Smooth muscle cell (in vitro differentiated cells): Measurements from ENCODE around the gene GAGE12J. TPM values are rescaled to one million over a fixed set of nuclear protein-coding genes. Genes with fewer than 3 reads are reported as not detected.

Source experiments
- DNase-seq: peaks from one replicate; lab custom pipeline; 2025; ENCODE audit not compliant: unreplicated experiment; lab: John Stamatoyannopoulos, UW
- H2AFZ ChIP-seq: fragments of 200-600 bp; sonication (generic); 2 replicates; pipeline ENCODE4 v1.6.0; 2016; ENCODE audit warnings: antibody characterized with exemption, low read depth, mild to moderate bottlenecking
- H3F3A ChIP-seq: fragments of 200-600 bp; sonication (generic); 2 replicates; pipeline ENCODE4 v1.6.0; 2017; ENCODE audit warnings: antibody characterized with exemption, low read depth
- H3K27ac ChIP-seq: fragments of 200-600 bp; sonication (generic); 2 replicates; pipeline ENCODE4 v1.5.1; 2016; ENCODE audit warnings: low read depth, mild to moderate bottlenecking
- H3K27me3 ChIP-seq: fragments of 200-600 bp; sonication (generic); 2 replicates; pipeline ENCODE4 v1.6.1; 2016; ENCODE audit warnings: low read depth, mild to moderate bottlenecking
- H3K36me3 ChIP-seq: fragments of 200-600 bp; sonication (generic); 2 replicates; pipeline ENCODE4 v1.5.1; 2016; ENCODE audit warnings: low read depth
- H3K4me1 ChIP-seq: fragments of 200-600 bp; sonication (generic); 2 replicates; pipeline ENCODE4 v1.5.1; 2016; ENCODE audit warnings: low read depth
- H3K4me2 ChIP-seq: fragments of 200-600 bp; sonication (generic); 2 replicates; pipeline ENCODE4 v1.6.0; 2016; ENCODE audit warnings: mild to moderate bottlenecking
- H3K4me3 ChIP-seq: fragments of 200-600 bp; sonication (generic); 2 replicates; pipeline ENCODE4 v1.5.1; 2016; ENCODE audit warnings: mild to moderate bottlenecking
- H3K79me2 ChIP-seq: fragments of 200-600 bp; sonication (generic); 2 replicates; pipeline ENCODE4 v1.6.0; 2016; ENCODE audit warnings: low read depth, mild to moderate bottlenecking
- H3K9ac ChIP-seq: fragments of 200-600 bp; sonication (generic); 2 replicates; pipeline ENCODE4 v1.6.0; 2016; ENCODE audit warnings: low read depth
- H3K9me3 ChIP-seq: fragments of 200-600 bp; sonication (generic); replicated peaks from 2 replicates; pipeline ENCODE4 v1.5.1; 2016; ENCODE audit warnings: low read depth
- H4K20me1 ChIP-seq: fragments of 200-600 bp; sonication (generic); 2 replicates; pipeline ENCODE4 v1.6.0; 2016; ENCODE audit warnings: low read depth
- CTCF ChIP-seq: fragments of 200-600 bp; sonication (generic); IDR thresholded peaks from 2 replicates; pipeline ENCODE4 v1.5.1; 2017; ENCODE audit warnings: borderline replicate concordance, mild to moderate bottlenecking, antibody characterized with exemption; ENCODE audit not compliant: insufficient read depth, poor library complexity, severe bottlenecking
- WGBS: methylation state at CpG from one replicate; pipeline ENCODE4 v1.1.7; 2016; ENCODE audit warnings: low lambda C conversion rate; 5-methylcytosine and 5-hydroxymethylcytosine counted together
- polyA plus RNA-seq: library from polyadenylated mRNA; unstranded; fragments of >200 nt; fragmentation: Nextera tagmentation; extraction: Ambion mirVana; gene quantifications from 2 replicates; pipeline ENCODE4 v1.2.1, GENCODE V29; 2016
- total RNA-seq: library from RNA; depleted of rRNA; stranded (reverse); fragments of >200 nt; gene quantifications from 2 replicates; pipeline ENCODE4 v1.2.3, GENCODE V29; 2014

The GAGE12J gene
- total and polyA plus RNA-seq, 2 experiments from 2014 or later: not detected

GRCh38 chrX:49276671-49277534 is 44.9 kb upstream of the GAGE12J start:
- no peak overlapping the region for H3K9ac ChIP-seq
- no peak overlapping the region for H3K4me2 ChIP-seq
- no peak for DNase-seq
- peaks cover 3% of the 10 kb centered on the region for H3K79me2 ChIP-seq
- H3F3A ChIP-seq: no peaks in the 10 kb centered on the region
- TF ChIP-seq CTCF: no peak
- no peak overlapping the region for H3K27ac ChIP-seq
- no peaks in the 10 kb centered on the region for H3K36me3 ChIP-seq
- H2AFZ ChIP-seq: no peak overlapping the region
- no peak overlapping the region for H3K4me3 ChIP-seq
- no peaks in the 10 kb centered on the region for H3K4me1 ChIP-seq
- H3K9me3 ChIP-seq: no peaks in the 10 kb centered on the region
- no peaks in the 10 kb centered on the region for H3K27me3 ChIP-seq
- 79% methylated on average over 19 of the region's 19 CpGs for WGBS
- peaks cover 5% of the 10 kb centered on the region for H4K20me1 ChIP-seq

- no peaks in the 10 kb centered on the region for H3F3A ChIP-seq
- H3K27me3 ChIP-seq: no peaks in the 10 kb centered on the region
- no peak overlapping the region for H2AFZ ChIP-seq
- no peak overlapping the region for H3K4me3 ChIP-seq
- no peak for DNase-seq
- no peaks in the 10 kb centered on the region for H3K4me1 ChIP-seq
- H4K20me1 ChIP-seq: peaks cover 5% of the 10 kb centered on the region
- no peaks in the 10 kb centered on the region for H3K79me2 ChIP-seq
- H3K9me3 ChIP-seq: no peaks in the 10 kb centered on the region
- 81% methylated on average over 3 of the region's 3 CpGs for WGBS
- no peak for TF ChIP-seq CTCF
- H3K9ac ChIP-seq: no peak overlapping the region
- no peak overlapping the region for H3K4me2 ChIP-seq
- H3K36me3 ChIP-seq: no peaks in the 10 kb centered on the region
- H3K27ac ChIP-seq: no peak overlapping the region
These were observed 44.4 kb upstream of the GAGE12J start for GRCh38 chrX:49277535-49277830.

GRCh38 chrX:49278081-49278480 is 43.8 kb upstream of the GAGE12J start:
- Histone ChIP-seq H3K9me3 (no peaks in the 10 kb centered on the region), H4K20me1 (peaks cover 5% of the 10 kb centered on the region), H3K27ac (no peak overlapping the region), H3K9ac (no peak overlapping the region), H3K79me2 (no peaks in the 10 kb centered on the region), H2AFZ (no peak overlapping the region), H3K4me2 (no peak overlapping the region), H3K4me3 (no peak overlapping the region), H3F3A (no peaks in the 10 kb centered on the region), H3K36me3 (no peaks in the 10 kb centered on the region), H3K27me3 (no peaks in the 10 kb centered on the region), H3K4me1 (no peaks in the 10 kb centered on the region)
- TF ChIP-seq CTCF: no peak
- WGBS: 93% methylated on average over 3 of the region's 3 CpGs
- no peak for DNase-seq

- peak overlapping the region; percentile 57 for H3K4me2 ChIP-seq
These were observed 39.2 kb upstream of the GAGE12J start for GRCh38 chrX:49282647-49283011.

More at GRCh38 chrX:49282647-49283011, 39.2 kb upstream of the GAGE12J start:
- Histone ChIP-seq H3K36me3 (no peaks in the 10 kb centered on the region), H3K27ac (no peak overlapping the region), H3K9ac (no peak overlapping the region), H3K4me3 (no peak overlapping the region), H3K4me1 (no peaks in the 10 kb centered on the region), H3K79me2 (no peaks in the 10 kb centered on the region), H3F3A (no peaks in the 10 kb centered on the region), H2AFZ (no peak overlapping the region), H3K27me3 (no peaks in the 10 kb centered on the region), H3K9me3 (no peaks in the 10 kb centered on the region), H4K20me1 (no peaks in the 10 kb centered on the region)
- 45% methylated on average over 10 of the region's 11 CpGs for WGBS
- TF ChIP-seq CTCF: no peak
- DNase-seq: no peak
